Activated effector memory CD4-positive, alpha-beta T cell treated with Interleukin-2 at 50 U/mL for 16 hours (primary cell): ENCODE results near the gene KRT20.
"Not testable (repeated sequence)": the region's sequence is repeated elsewhere in the genome, so short reads cannot be mapped to it uniquely, and the experiment has no call there.

ENCODE experiments used
- DNase-seq: peaks from one replicate; pipeline ENCODE4 v3.0.0-alpha.2; 2020

The KRT20 gene, protein sequence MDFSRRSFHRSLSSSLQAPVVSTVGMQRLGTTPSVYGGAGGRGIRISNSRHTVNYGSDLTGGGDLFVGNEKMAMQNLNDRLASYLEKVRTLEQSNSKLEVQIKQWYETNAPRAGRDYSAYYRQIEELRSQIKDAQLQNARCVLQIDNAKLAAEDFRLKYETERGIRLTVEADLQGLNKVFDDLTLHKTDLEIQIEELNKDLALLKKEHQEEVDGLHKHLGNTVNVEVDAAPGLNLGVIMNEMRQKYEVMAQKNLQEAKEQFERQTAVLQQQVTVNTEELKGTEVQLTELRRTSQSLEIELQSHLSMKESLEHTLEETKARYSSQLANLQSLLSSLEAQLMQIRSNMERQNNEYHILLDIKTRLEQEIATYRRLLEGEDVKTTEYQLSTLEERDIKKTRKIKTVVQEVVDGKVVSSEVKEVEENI

DNA sequence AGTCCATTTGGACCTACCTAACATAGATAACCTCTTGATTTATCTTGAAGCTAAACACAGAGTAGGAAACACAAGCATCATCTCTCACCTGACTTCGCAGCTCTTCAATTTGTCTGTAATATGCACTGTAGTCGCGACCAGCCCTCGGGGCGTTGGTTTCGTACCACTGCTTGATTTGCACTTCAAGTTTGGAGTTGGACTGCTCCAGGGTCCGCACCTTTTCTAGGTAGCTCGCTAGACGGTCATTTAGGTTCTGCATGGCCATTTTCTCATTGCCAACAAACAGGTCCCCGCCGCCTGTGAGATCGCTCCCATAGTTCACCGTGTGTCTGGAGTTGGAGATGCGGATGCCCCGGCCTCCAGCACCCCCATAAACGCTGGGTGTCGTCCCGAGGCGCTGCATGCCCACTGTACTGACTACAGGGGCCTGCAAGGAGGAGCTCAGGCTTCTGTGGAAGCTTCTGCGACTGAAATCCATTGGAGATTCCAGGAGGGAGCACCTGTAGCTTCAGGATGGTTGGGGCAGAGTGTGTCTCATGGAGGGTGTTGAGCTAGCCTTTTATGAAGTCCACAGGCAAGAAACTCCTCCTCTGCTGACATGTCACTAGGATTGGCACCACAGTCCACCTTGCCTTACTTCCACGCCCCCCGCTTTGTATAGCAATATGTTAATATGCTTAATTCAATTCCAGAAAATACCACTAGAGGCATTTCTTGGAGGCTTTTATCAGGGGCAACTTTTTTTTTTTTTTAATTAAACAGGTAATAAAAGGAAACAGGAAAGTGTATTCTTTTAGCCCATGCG is at the start of gene KRT20:
TSS of gene KRT20 (minus strand) at position 535 of the 805 bp plus-strand sequence. CDS start at position 478, 57 bp downstream.
- DNase-seq = no peak

DNA sequence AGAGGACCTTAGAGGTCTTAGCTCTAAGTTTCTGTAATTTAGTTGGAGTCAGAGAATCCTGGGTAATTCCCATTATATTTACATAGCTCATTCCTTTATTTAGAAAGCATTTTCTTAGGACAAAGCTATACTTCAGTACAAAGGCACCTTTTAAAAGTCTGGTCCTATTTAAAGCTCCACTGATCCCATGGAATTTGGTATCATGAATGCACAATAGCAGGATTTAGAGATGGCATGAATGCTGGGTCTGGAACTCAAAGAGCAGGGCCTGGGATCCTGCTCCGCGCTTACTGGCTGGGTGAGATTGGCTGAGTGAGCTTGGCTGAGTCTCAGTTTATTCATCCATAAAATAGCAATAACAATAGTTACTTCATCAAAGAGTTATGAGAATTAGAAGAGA is 47.6 kb upstream of the KRT20 start:
- no peak for DNase-seq

GRCh38 chr17:40931311-40931710 is 46.3 kb upstream of the KRT20 start:
- no peak for DNase-seq

GRCh38 chr17:40926341-40926740 is 41.3 kb upstream of the KRT20 start:
- DNase-seq = no peak

GRCh38 chr17:40922239-40922638 is 37.2 kb upstream of the KRT20 start:
- DNase-seq = no peak

GRCh38 chr17:40921026-40921425 is 36.0 kb upstream of the KRT20 start:
- DNase-seq = no peak

GRCh38 chr17:40917116-40917515 is 32.1 kb upstream of the KRT20 start:
- not testable (repeated sequence) for DNase-seq

DNA sequence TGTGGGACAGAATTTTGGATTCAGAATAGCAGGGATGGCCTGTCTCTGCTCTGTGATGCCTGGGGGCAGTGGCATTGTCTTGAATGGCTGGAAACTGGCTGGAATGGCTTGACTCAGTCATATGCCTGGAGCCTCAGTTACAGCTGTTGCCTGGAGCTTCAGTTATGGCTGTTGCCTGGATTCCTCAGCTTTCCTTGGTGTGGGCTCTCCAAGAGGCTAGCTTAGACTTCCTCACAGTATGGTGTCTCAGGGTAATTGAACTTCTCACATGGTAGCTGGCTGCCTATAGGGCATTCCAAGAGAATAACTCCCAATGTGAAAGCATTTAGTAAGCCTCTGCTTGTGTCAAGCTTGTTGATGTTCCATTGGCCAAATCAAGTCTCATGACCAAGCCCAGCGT is 31.3 kb upstream of the KRT20 start:
- DNase-seq = no peak

DNA sequence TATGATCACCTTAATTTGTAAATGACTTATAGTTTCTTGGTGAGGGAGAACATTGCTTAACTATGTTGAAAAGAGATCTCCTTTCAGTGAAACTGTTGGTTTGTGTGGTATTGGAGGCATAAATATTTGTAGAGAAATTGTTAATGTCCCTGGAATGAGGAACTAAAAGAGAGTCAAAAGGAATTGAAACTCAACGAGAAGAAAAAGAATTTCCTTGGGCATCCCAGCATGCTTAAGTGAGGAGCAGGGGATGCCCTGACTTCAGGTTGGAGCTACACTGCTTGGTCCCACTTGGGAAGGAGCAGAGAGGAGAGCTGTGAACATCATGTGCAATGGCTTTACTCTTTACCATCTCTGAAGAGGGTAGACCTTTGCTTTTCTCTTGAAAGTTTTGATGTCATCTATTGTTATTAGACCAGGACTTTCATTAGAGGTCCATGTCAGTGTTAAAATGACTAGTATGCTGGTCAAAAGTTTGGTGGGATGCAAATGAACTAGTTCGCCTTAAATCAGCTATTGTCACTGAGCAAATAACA is 30.7 kb upstream of the KRT20 start:
- no peak for DNase-seq

- DNase-seq = no peak
Observed at GRCh38 chr17:40915199-40915661, 30.2 kb upstream of the KRT20 start.

DNA sequence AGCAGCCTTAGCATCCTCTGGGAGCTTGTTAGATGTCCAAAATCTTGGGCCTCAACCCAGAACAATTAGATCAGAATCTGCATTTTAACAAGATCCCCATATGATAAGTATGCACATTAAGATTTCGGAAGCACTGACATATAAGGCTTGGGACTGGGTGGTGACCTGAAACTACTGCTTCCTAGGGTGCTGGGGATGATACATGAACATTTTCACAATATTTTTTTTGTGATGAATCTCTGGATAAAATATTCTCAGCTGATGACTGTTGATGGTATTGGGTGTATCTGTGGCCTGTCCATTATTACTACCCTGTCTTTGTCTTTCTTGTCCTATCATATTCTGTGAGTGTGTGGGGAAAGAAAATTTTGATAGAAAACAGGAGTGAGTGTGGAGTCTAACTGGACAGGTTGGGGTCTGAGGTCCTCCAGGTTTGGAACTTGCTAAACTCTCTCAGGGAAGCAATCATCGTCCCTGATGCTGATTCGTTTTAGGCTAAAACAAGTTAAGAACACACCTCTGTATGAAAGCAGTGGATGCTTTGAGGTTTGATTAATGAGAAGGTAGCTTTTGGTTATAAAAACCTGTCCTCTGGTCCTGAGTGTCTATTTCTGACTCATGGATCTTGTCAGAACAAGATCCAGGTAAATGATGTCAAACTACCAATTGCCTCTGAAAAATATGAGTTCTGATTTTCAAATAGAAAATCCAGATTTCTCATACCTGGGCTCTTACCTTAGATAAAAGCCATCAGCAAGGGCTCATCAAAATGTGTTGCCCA is 29.2 kb upstream of the KRT20 start:
- no peak for DNase-seq

DNA sequence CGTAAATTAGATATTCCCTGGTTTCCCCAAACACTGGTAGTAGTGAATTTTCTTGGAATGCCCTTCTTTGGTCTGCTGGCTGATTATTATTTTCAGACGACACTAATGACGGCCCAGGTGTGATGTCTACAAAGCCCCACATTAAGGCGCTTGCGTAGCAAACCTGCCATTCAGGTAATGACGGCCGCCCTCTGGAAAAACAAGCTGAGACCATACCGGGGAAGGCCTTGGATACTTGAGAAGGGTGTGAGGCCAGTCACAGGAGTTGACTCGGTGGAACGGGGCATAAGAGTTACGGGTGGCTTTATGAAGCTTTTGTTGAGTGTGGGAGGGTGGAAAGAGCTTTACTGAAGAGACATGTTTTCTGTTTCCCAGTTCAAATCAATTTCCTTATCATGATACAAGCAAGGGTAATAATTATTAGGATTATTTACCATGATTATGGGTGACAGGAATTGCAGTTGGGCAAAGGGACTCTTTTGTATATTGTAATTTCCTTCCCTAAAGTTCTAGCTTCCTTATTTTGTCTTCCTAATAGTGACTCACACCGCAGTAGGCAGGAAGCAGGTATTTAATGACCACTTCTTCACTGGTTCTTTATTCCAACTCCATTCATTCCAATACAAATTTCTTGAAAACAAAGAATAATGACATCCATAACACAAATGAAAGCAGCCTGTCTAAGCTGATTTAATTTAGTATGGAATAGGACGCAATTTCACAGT is 27.6 kb upstream of the KRT20 start:
- DNase-seq = no peak

GRCh38 chr17:40910441-40910841 is 25.4 kb upstream of the KRT20 start:
- no peak for DNase-seq

- DNase-seq = no peak
Observed at GRCh38 chr17:40909755-40910154, 24.7 kb upstream of the KRT20 start.

GRCh38 chr17:40909351-40909750 is 24.3 kb upstream of the KRT20 start:
- peak; percentile 38 for DNase-seq

DNA sequence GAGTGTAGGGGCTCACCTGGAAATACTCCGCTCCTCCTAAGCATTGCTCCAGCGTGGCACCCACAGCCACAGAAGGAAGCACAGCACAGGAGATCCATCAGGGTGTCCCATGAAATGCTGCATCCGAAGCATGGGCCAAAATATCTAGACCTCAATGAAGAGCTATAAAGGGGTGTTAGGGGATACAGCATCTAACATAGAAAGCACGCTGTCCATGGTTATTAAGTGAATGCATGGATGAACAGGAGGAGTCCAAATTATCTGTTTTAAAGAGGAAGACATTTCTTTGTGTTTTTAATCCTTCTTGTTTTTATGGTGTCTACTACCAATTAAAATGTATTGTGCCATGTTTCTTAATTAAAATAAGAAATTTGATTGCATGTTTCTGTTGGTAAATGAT is 21.6 kb upstream of the KRT20 start:
- no peak for DNase-seq

DNA sequence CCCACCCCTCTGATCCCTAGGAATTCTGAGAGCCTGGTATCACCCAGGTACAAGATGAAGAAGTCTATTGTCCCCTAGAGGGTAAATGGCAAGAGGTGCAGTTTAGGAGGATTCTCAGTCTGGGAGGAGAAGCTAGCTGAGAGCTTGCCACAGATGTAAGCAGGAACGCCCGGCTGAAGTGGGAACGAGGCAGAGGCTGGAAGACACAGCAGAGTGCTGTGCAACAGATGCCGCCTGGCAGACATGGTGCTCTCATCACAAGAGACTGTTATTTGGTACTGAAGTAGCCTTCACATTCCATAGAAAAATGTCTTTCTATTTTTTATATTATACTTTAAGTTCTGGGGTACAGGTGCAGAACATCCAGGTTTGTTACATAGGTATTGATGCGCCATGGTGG is 20.3 kb upstream of the KRT20 start:
- DNase-seq = no peak

DNA sequence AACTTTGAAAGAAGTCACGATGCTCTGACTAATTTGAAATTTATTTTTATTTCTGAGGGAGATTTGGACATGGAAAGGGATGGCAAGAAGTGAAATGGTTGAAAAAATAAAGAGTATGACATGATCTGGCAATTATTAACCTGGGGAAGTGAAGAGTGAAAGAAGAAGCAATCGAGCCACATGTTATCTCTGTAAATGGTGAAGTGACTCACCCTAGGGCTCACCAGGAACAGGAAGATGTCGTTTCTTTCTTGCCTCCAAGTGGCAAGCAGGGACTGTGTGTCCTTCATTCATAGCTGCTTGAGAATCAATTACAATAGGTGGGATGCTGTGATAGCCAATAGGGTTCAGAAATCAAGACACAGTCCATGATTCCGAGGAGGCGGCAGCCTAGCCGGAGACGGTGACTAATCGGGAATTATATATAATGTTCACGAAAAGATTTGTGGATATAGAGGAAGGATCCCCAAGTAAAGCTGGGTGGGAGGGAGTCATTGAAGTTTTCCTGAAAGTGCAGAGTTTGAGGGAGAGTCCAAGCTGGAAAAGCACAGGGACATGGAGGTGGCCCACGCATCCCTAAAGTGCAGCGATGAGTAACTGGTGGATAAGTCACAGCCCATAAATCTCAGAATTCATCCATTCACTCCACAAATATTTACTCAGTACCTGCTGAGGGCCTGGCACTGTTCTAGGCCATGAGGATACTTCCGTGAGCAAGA is 18.2 kb upstream of the KRT20 start:
- no peak for DNase-seq

GRCh38 chr17:40902498-40902897 is 17.5 kb upstream of the KRT20 start:
- DNase-seq = no peak

GRCh38 chr17:40901981-40902474 is 17.0 kb upstream of the KRT20 start:
- DNase-seq = no peak

GRCh38 chr17:40900809-40901356 is 15.8 kb upstream of the KRT20 start:
- DNase-seq = no peak
